ENCODE results near the gene ATP13A4.

GRCh38 chr3:193400304-193400703 is 154.4 kb downstream of the ATP13A4 start:
- TF ChIP-seq CEBPB (IDR thresholded peaks at IDR 0.05) (no peak), TCF12 (IDR thresholded peaks at IDR 0.05; ENCODE audit: low read depth) (peak; percentile 29; the same call in 1 of the 2 replicates), REST (IDR thresholded peaks at IDR 0.05; ENCODE audit: low read depth) (no peak), TAF1 (IDR thresholded peaks at IDR 0.05; ENCODE audit: low read depth) (no peak), EP300 (IDR thresholded peaks at IDR 0.05; ENCODE audit: borderline replicate concordance) (peak; percentile 45; the same call in 1 of the 2 replicates), NFIC (IDR thresholded peaks at IDR 0.05) (peak; percentile 75), EGR1 (IDR thresholded peaks at IDR 0.05) (no peak), MAX (IDR thresholded peaks at IDR 0.05) (no peak), YY1 (IDR thresholded peaks at IDR 0.05; ENCODE audit: low read depth) (no peak), RAD21 (IDR thresholded peaks at IDR 0.05; ENCODE audit: low read depth) (no peak), TEAD4 (IDR thresholded peaks at IDR 0.05) (peak; percentile 75), FOXM1 (IDR thresholded peaks at IDR 0.05; ENCODE audit: borderline replicate concordance, low read depth) (no peak; the same call in 1 of the 2 replicates)

Data from Ishikawa (cell line).